Posterior vena cava (tissue), 2 donors: Measurements from ENCODE around the gene TNP2. TPM values are rescaled to one million over a fixed set of nuclear protein-coding genes. Genes with fewer than 3 reads are reported as not detected.

ENCODE experiments used
- DNase-seq: peaks from one replicate; pipeline ENCODE4 v3.0.0-alpha.2; 2020; ENCODE audit warnings: low spot score
- intact Hi-C, 2 donors: fragments of 100-400 bp; cut with DNase I; formaldehyde crosslinking; loops; one replicate each; pipeline versions ENCODE4 v1.14.1 to v1.14.2; 2022 to 2023
- long read RNA-seq, 2 donors: library from polyadenylated mRNA; unstranded; transcript quantifications; one replicate each; pipeline ENCODE4 v2.0.0, GENCODE V29; 2020 to 2021
- total RNA-seq, 2 donors: library from RNA; stranded (reverse); fragmentation: NEBNext Ultra II Directional; extraction: Animal tissue kit (Norgen Biotek cat#: 25700); gene quantifications; one replicate each; pipeline ENCODE4 v1.2.1, GENCODE V29; 2021
- donor health status: DM: yes; HTN: yes; CAD: no.
- donor health status: DM: yes; HTN: yes; CAD: no.

TNP2 gene
- total RNA-seq, result not detected
- long read RNA-seq, donor 1, result 0 reads
- long read RNA-seq, donor 2, result 0 reads

DNA sequence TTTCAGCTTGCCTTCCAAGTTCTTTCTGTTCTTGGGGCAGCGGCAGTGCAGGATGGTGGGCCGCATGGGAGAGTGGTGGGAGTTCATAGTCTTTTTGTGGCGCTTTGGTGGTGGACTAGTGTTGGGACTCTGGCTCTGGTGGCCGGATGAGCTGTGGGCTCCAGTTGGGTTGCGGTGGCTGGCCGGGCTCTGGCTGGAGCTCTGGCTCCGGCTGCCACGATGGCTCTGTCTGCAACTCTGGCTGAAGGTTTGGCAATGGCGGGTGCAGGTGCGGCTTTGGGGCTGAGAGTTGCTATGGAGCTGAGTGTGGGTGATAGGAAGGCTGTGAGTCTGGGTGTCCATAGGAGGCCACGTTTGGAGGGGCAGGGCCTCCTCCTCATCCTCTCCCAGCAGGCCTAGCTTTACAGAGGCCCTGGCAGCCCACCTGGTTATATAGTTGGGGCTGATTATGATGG is at the start of gene TNP2:
TNP2 (minus strand) TSS at position 405 of the 455 bp plus-strand sequence; CDS start at position 342, 63 bp downstream.
- intact Hi-C loops, result loop anchor here (2.0 to 10.0 kb wide), 2 partner anchors 22 to 76 kb away; partner anchors contain the start of gene RMI2 (in 1 of the 2)
- no peak for DNase-seq

DNA sequence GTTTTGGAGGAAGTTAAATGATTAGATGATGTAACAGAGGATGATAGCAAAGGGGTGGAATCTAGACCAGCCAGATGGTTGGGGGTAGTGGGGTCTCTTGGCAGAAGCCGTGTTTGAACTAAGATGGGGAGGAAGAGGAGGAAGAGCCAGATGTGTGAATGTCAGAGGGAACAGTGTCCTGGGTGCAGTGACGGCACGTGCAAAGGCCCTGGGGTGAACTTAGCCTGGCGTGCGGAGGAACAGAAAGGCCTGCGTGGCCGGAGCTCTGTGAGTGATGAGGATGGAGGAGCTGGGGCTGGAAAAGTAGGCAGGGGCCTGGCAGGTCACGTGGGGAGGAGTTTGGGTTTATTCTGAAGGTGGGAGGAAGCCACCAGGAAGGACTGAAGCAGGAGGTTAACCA is 49.7 kb upstream of the TNP2 start:
- intact Hi-C loops, result no loop called here
- no peak for DNase-seq

DNA sequence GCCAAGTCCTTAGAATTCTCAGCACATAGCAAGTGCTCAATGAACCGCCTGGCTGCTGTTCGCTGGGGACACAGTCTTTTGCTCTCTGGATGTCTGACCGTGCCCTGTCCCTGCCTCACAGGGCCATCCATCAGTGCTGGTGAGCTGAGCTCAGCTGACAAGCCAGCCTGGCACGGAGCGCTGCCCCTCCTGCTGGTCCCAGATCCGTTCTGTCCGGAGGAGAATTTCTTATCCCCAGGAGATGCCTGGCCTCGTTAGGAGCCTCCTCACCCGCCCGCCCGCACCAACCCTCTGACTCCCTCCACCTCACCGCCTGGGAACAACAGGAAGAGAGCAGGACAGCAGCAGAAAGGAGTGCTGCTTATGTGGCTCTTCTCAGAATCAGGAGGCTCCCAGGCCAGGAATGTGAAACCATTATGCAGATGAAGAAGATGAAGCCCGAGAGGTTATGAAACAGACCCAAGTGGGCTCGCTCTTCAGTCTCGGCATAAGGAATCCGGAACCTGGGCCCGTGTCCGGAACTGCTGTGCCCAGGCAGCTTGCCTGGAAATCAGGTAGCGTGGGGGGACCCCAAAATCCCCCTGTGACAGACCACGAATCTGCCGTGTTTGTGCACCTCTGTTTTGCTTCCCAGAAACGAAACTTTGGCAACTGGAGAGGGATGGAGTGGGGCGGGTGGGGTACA is 47.3 kb upstream of the TNP2 start:
- no peak for DNase-seq

GRCh38 chr16:11315510-11315909 is 46.4 kb upstream of the TNP2 start:
- DNase-seq, result no peak
- intact Hi-C loops, result no loop called here

More for the DNA sequence above, 47.3 kb upstream of the TNP2 start:
- intact Hi-C loops, result no loop called here

DNA sequence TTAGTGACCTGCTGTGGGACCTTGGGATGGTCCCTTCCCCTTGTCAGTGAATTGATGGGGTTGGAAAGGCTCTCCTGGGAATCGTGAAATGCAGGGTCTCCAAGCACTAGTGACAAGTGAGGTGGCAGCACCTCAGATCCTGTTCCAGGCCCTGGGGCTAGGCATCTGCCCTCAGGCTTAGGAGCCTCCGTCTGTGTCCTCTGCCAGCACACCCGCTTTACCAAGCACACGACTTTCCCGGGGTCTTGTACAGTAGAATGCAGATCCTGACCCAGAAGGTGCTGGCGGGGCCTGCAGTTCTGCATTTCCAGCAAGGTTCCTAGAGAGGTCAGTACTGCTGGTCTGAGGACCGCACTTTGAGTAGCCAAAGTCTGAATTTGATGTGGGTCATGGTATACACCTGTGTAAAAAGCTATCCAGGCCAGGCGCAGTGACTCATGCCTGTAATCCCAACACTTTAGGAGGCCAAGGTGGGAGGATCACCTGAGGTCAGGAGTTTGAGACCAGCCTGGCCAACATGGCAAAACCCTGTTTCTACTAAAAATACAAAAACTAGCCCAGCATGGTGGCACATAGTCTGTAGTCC is 45.3 kb upstream of the TNP2 start:
- intact Hi-C loops, result no loop called here
- DNase-seq, result no peak

DNA sequence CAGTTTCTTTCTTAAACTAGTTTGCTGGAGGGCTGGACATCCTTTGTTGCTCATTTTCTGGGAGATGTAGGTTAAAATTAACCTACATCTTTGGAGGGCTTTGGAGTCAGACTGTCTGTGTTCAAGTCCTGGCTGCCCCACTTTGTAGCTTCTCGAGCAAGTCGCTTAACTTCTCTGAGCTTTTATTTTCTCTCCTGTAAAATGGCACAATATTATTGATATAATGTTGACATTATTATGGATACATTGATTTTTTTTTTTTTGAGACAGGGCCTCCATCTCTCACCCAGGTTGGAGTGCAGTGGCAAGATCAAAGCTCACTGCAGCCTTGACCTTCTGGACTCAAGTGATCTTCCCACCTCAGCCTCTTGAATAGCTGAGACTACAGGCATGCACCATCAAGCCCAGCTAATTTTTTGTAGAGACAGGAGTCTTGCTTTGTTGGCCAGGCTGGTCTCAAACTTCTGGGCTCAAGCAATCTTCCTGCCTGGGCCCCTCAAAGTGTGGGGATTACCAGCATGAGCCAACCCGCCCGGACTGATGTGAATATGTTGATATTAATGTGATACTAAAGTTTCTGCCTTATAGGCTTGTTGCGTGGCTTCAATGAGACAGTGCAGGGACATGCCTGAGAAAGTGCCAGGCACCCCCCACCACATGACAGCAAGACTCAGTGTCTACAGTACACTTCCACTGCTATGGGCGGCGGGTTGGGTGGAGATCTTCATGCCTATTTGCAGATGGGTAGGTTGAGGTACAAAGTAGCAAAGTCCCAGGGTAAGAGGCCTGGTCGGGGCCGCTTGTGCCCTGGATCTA is 44.6 kb upstream of the TNP2 start:
- no peak for DNase-seq
- intact Hi-C loops, result no loop called here

DNA sequence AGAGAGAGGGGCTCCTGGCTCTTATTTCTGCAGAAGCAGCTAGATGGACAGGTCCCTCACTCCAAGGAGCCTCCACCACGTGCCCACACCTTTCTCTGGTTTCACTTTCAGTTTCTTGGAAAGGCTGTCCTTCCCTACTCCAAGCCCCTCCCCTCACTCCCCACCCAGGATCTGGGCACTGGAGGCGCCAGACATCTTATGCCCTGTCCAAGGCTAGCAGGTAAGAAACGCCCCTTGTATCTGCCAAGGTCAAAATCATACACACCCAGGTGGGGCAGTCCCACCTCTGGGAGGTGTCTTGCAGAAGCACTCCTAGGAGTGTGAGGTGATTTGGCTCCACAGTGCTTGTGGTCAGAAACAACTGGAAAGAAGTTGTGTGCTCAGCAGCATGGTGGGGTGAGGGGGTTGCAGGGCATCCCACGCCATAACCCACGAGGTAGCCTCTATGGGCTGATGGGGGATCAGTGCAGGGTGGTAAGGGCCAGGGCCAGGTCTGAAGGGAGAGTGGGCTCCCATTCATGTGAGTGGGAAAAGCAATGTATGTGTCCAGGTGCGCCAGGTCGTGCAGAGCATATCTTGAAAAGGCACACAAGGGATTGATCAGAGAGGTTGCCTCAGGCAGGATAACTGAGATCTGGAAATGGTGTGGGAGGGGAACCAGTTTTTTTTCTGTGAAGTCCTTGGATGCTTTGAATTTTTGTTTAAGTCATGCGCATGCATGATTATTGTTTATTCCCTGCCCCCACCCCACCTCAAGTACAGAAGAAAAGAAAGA is 43.8 kb upstream of the TNP2 start:
- DNase-seq, result no peak
- intact Hi-C loops, result no loop called here

GRCh38 chr16:11310997-11311561 is 42.0 kb upstream of the TNP2 start:
- intact Hi-C loops, result no loop called here
- no peak for DNase-seq

GRCh38 chr16:11310634-11310977 is 41.5 kb upstream of the TNP2 start:
- no peak for DNase-seq
- intact Hi-C loops, result no loop called here

- intact Hi-C loops, result no loop called here
- DNase-seq, result no peak
These were observed 40.9 kb upstream of the TNP2 start for GRCh38 chr16:11309895-11310633.

DNA sequence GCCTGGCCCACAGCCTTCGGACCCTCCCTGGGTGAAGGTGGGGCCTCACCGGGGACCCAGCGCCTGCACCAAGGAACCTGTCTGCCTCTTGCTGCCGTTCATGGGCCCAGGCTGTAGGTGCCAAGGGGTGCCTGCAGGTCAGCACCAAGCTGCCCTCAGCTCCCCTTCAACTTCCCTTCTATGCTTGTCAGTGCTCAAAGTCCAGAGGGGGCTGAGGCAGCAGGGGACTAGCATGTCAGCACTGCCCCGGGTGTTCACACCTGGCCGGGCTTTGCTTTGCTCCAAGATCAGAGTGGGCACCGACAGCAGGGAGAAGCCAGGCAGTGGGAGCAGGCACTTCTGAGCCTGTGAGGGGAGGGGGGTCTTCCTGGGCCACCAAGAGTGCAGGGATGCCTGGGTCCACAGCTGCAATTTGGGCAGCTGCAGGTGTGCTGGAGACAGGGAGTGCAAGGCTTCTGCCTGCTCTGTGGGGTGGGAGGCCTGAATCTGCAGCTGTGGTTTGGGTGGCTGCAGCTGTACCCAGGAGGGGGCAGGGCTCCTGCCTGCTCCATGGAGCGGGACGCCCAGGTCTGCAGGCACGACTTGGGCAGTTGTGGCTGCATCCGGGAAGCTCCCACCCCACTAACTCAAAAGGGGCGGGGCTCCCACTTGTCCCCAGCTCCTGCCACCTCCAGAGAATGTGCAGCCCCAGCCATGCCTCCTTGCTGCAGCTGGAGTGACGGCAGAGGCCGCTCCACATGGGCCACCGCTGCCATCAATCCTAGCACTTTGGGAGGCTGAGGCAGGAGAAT is 39.6 kb upstream of the TNP2 start:
- intact Hi-C loops, result no loop called here
- DNase-seq, result no peak

GRCh38 chr16:11307639-11308492 is 38.7 kb upstream of the TNP2 start:
- intact Hi-C loops, result no loop called here
- DNase-seq, result no peak

DNA sequence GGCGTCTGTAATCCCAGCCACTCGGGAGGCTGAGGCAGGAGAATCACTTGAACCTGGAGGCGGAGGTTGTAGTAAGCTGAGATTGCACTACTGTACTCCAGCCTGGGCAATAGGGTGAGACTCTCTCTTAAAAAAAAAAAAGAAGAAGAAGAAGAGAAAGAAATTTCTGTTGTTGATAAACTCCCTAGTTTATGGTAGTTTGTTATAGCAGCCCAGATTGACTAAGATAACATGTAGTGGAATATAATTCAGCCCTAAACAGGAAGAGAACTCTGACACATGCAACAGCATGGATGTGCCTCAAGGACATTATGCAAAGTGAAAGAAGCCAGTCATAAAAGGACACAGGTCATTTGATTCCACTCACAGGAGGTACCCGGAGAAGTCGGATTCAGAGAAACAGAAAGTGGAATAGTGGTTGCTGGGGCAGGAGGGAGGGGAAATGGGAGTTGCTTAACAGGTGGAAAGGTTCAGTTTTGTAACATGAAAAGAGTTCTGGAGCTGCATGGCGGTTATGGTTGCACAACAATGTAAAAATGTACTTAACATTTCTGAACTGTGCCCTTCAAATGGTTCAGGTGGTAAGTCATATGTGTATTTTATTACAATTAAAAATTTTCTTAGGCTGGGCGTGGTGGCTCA is 38.0 kb upstream of the TNP2 start:
- intact Hi-C loops, result no loop called here
- DNase-seq, result no peak

GRCh38 chr16:11306381-11306780 is 37.3 kb upstream of the TNP2 start:
- no peak for DNase-seq
- intact Hi-C loops, result no loop called here

- intact Hi-C loops, result no loop called here
- no peak for DNase-seq
These were observed 34.4 kb upstream of the TNP2 start for GRCh38 chr16:11303405-11304138.

GRCh38 chr16:11302977-11303376 is 33.9 kb upstream of the TNP2 start:
- DNase-seq, result no peak
- intact Hi-C loops, result no loop called here
